ENCODE measurements around the gene CDK4.

Gene CDK4

GRCh38 chr12:57737467-57738460 lies 14.3 kb downstream of the CDK4 start:
- no peak for DNase-seq

- no peak for DNase-seq
Measured at GRCh38 chr12:57736741-57737466, 15.2 kb downstream of the CDK4 start.

- peak; percentile 27 for DNase-seq
Measured at GRCh38 chr12:57735952-57736740, 16.0 kb downstream of the CDK4 start.

- no peak for DNase-seq
Measured at GRCh38 chr12:57735198-57735855, 16.8 kb downstream of the CDK4 start.

GRCh38 chr12:57734591-57734990 lies 17.5 kb downstream of the CDK4 start:
- DNase-seq, result no peak

- DNase-seq, result no peak
Measured at GRCh38 chr12:57733928-57734327, 18.2 kb downstream of the CDK4 start.

- DNase-seq, result no peak
Measured at GRCh38 chr12:57732726-57733593, 19.1 kb downstream of the CDK4 start.

- no peak for DNase-seq
Measured at GRCh38 chr12:57732270-57732669, 19.8 kb downstream of the CDK4 start.

- no peak for DNase-seq
Measured at GRCh38 chr12:57731411-57732080, 20.6 kb downstream of the CDK4 start.

GRCh38 chr12:57730336-57731067 lies 21.6 kb downstream of the CDK4 start:
- DNase-seq, result no peak

- no peak for DNase-seq
Measured at GRCh38 chr12:57729321-57729844, 22.7 kb downstream of the CDK4 start.

- DNase-seq, result no peak
Measured at GRCh38 chr12:57727758-57728395, 24.2 kb downstream of the CDK4 start.

GRCh38 chr12:57726884-57727757 lies 25.0 kb downstream of the CDK4 start:
- DNase-seq, result peak; percentile 25

GRCh38 chr12:57726151-57726883 lies 25.8 kb downstream of the CDK4 start:
- DNase-seq, result peak; percentile 45

- DNase-seq, result no peak
Measured at GRCh38 chr12:57725851-57726150, 26.3 kb downstream of the CDK4 start.

- DNase-seq, result no peak
Measured at GRCh38 chr12:57724936-57725740, 27.0 kb downstream of the CDK4 start.
